ENCODE measurements around the gene MEMO1.
"Not testable (repeated sequence)": the region's sequence is repeated elsewhere in the genome, so short reads cannot be mapped to it uniquely, and the experiment has no call there.

The MEMO1 gene

DNA sequence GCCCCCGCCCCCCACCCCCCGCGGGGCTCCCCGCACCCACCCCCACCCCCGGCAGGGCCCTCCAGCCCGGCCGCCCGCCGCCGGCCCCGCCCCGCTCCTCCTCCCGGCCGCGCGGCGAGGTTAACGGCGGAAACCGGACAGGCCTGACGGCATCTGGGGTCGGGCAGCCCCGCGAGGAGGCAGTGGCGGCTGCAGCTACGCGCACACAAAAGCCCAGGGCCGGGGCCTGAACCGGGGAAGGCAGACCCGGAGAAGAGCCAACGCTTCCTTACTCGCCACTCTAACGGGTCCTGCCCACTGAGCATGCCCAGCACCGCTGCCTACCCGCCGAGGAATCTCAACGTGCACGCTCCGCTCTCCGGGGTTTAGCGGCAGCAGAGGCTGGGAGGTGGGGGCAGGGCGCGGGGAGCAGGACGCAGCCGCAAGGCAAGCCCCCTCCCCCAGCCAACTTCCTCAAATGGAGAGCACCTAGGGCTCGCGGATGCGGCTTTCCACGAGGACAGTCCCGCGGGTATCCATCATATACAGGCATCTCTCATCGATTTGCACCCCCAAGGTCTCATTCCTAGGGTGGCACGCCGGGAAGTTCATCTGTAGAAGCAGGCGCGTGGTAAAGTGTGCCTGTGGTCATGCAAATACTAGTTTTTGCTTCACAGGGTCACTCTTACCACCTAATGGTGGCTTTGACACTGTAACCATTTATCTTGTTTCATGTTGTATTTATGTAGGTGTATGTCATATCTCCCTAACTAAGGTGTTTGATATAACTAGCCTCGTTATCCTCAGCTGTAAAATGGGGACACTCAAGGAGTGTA, at the start of gene MEMO1:
TSS of gene MEMO1 (minus strand) at position 339 of the 815 bp plus-strand sequence. CDS start 761 bp downstream, outside the sequence.
- DNase-seq: peak; percentile 87 to 89

GRCh38 chr2:32060266-32060665, 49.5 kb upstream of the MEMO1 start:
- DNase-seq: no peak

GRCh38 chr2:32058130-32058529, 47.3 kb upstream of the MEMO1 start:
- DNase-seq: no peak

GRCh38 chr2:32054583-32054982, 43.8 kb upstream of the MEMO1 start:
- not testable (repeated sequence) for DNase-seq

- no peak for DNase-seq
Observed at GRCh38 chr2:32051836-32052439, 41.1 kb upstream of the MEMO1 start.

DNA sequence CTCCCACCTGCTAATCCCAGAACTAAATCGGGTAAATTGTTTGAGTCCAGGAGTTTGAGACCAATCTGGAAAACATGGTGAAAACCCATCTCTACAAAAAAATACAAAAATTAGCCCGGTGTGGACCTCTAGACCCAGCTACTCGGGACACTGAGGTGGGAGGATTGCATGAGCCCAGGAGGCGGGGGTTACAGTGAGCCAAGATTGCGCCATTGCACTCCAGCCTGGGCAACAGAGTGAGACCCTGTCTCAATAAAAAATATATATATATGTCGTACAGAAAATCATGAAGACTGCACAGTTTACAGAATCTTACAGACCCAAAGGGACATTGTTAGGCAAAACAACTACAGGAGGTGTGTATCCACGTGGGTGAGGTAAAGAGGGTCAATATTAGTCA, 32.8 kb upstream of the MEMO1 start:
- no peak for DNase-seq

- DNase-seq: peak; percentile 85 to 86
Observed at GRCh38 chr2:32039447-32040219, 28.8 kb upstream of the MEMO1 start, which contains the start of gene DPY30. Gene DPY30, minus strand, starts transcription at chr2:32039805. Its CDS starts 349 bp downstream, at chr2:32039456.

- not testable (repeated sequence) for DNase-seq
Observed at GRCh38 chr2:32034198-32034887, 23.5 kb upstream of the MEMO1 start.

GRCh38 chr2:32018789-32019482, 8.1 kb upstream of the MEMO1 start:
- DNase-seq: not testable (repeated sequence)

DNA sequence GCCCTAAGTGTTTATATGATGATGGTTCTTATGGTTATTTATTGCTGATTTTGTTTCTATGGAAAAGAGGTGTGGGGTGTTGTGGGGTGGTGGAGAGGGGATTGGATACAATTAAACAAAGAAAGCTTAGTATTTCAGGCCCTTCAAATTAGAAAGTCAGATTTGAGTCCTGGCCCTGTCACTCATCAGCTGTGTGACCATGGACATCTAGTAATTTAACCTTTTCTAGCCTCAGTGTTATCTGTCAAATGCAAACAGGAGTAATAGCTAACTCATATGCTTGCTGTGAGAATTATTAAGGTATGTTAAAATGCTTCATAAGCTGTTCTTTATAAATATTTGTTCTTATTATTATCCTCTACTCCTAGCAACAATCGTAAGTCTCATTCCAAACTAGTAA, 2.1 kb upstream of the MEMO1 start:
- no peak for DNase-seq

- no peak for DNase-seq
Observed at GRCh38 chr2:32011485-32011960, 715 bp upstream of the MEMO1 start.

DNA sequence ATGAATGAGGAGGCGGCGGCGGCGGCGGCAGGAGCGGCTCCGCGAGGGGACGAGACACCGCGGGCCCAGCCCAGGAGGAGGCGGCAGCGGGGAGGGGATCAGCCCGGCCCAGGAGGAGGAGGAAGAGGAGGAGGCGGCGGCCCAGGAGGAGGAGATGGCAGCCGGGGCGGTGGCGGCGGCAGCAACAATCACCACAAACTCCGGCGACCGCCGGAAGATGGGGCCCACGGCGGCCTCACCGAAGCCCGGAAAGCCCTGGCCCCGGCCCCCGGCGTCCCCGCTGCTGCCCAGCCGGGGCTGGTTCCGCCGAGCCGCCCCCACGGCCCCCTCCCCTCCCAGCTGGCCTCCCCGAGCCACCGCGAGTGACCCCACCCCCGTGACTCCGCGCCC, 533 bp downstream of the MEMO1 start:
- peak; percentile 53 to 55 for DNase-seq

- DNase-seq: peak; percentile 17 to 19
Observed at GRCh38 chr2:32009516-32010256, 1.1 kb downstream of the MEMO1 start.

DNA sequence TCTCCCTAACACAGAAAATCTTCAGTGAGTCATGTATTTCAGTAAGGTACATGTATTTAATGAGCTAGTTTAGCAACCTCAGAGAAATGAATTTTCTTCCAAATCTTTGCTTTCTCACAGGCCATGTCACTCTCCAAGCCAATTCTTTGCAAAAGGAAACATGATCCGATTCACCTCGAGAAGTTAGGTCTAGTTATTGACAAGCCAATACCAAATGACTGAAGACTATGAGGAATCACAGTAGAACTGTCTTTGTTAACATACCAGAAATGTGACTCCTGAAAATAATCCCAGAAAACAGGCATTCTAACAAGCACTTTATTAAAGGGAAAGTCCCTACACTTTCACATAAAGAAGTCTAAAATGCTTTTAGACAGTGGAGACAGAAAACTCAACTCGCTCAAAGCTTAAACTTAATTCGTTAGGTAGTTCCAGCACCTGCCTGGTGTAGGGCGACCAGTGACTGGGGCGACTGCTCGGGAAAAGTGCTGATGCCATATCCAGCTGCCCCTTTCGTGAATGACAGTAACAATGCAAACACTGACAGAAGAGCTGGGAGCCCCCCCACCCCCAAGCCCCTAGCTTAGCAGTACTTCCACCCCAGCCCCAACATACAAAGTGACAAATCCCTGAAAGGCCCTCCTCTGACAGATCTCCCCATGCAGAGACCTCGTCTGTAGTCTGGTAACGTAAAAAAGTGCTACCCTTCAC, 1.8 kb downstream of the MEMO1 start:
- DNase-seq: no peak

GRCh38 chr2:32007121-32007391, 3.8 kb downstream of the MEMO1 start:
- no peak for DNase-seq

GRCh38 chr2:32005371-32005976, 5.3 kb downstream of the MEMO1 start:
- no peak for DNase-seq

- no peak for DNase-seq
Observed at GRCh38 chr2:32003791-32004190, 7.0 kb downstream of the MEMO1 start.

- no peak for DNase-seq
Observed at GRCh38 chr2:32002406-32002805, 8.4 kb downstream of the MEMO1 start.

DNA sequence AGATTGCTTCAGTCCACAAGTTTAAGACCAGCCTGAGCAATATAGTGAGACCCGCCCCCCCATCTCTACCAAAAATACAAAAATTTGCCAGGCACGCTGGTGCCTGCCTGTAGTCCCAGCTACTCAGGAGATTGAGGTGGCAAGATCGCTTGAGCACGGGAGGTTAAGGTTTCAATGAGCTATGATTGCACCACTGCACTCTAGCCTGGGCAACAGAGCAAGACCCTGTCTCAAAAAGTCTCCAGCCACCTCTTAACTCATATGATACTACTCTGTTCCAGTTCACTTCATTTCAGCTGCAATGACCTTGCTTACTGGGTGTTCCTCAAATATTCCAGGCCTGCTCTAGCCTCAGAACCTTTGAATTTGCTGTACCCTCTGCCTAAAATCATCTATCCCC, 11.4 kb downstream of the MEMO1 start:
- no peak for DNase-seq

- DNase-seq: no peak
Observed at GRCh38 chr2:31998731-31999383, 12.0 kb downstream of the MEMO1 start.
